AG09309 (cell line): ENCODE measurements around the gene KLF3.

ENCODE experiments used
- DNase-seq: peaks from one replicate; pipeline ENCODE4 v3.0.0-alpha.2; 2010; ENCODE audit warnings: low read depth
- H3K4me3 ChIP-seq: 2 replicates; pipeline ENCODE4 v1.5.1; 2011; ENCODE audit warnings: mild to moderate bottlenecking, low read depth, low read length, moderate library complexity; ENCODE audit not compliant: control insufficient read depth
- CTCF ChIP-seq: IDR thresholded peaks from 2 replicates; pipeline ENCODE4 v1.5.1; 2011; ENCODE audit warnings: mild to moderate bottlenecking, low read depth, low read length, inconsistent platforms; ENCODE audit not compliant: insufficient read depth, control insufficient read depth; ENCODE audit errors: missing control alignments

KLF3 gene

GRCh38 chr4:38678078-38678477, 14.1 kb downstream of the KLF3 start:
- TF ChIP-seq CTCF: no peak
- peak; percentile 84 for DNase-seq

GRCh38 chr4:38679921-38680320, 15.9 kb downstream of the KLF3 start:
- H3K4me3 ChIP-seq: no peak overlapping the region
- no peak for DNase-seq
- TF ChIP-seq CTCF: no peak

More at GRCh38 chr4:38678078-38678477, 14.1 kb downstream of the KLF3 start:
- H3K4me3 ChIP-seq: no peak overlapping the region

GRCh38 chr4:38681281-38681991, 17.4 kb downstream of the KLF3 start:
- no peak overlapping the region for H3K4me3 ChIP-seq
- no peak for DNase-seq
- no peak for TF ChIP-seq CTCF

- no peak for DNase-seq
- TF ChIP-seq CTCF: no peak
- no peak overlapping the region for H3K4me3 ChIP-seq
Observed at GRCh38 chr4:38682336-38682735, 18.3 kb downstream of the KLF3 start.

- no peak for TF ChIP-seq CTCF
- DNase-seq: no peak
- H3K4me3 ChIP-seq: no peak overlapping the region
Observed at GRCh38 chr4:38683276-38683675, 19.3 kb downstream of the KLF3 start.

- no peak for DNase-seq
- H3K4me3 ChIP-seq: no peak overlapping the region
- no peak for TF ChIP-seq CTCF
Observed at GRCh38 chr4:38684271-38684670, 20.3 kb downstream of the KLF3 start.
